NOMO-1 treated with DMSO at 0.1 percent for 48 hours (cell line): ENCODE measurements around the gene SIK2.
A peak's percentile ranks its signal among the peaks of the same experiment; 100 is the strongest.

Experiments
- DNase-seq: peaks from one replicate; lab custom pipeline; 2025; ENCODE audit not compliant: unreplicated experiment; lab: John Stamatoyannopoulos, UW

SIK2 gene

GRCh38 chr11:111581341-111581740 lies 20.9 kb upstream of the SIK2 start:
- DNase-seq: no peak

GRCh38 chr11:111582163-111582562 lies 20.1 kb upstream of the SIK2 start:
- no peak for DNase-seq

GRCh38 chr11:111582881-111583280 lies 19.4 kb upstream of the SIK2 start:
- no peak for DNase-seq

GRCh38 chr11:111585371-111585770 lies 16.9 kb upstream of the SIK2 start:
- DNase-seq: peak; percentile 37

- peak; percentile 47 for DNase-seq
Observed at GRCh38 chr11:111586388-111586831, 15.8 kb upstream of the SIK2 start.

- no peak for DNase-seq
Observed at GRCh38 chr11:111589114-111589513, 13.1 kb upstream of the SIK2 start.

- DNase-seq: no peak
Observed at GRCh38 chr11:111589886-111590499, 12.3 kb upstream of the SIK2 start.

- no peak for DNase-seq
Observed at GRCh38 chr11:111591187-111591960, 10.9 kb upstream of the SIK2 start.

GRCh38 chr11:111592491-111592890 lies 9.8 kb upstream of the SIK2 start:
- DNase-seq: no peak

- no peak for DNase-seq
Observed at GRCh38 chr11:111596319-111596718, 5.9 kb upstream of the SIK2 start.

- DNase-seq: no peak
Observed at GRCh38 chr11:111598148-111598547, 4.1 kb upstream of the SIK2 start.

GRCh38 chr11:111598559-111598958 lies 3.7 kb upstream of the SIK2 start:
- DNase-seq: peak; percentile 34

GRCh38 chr11:111601636-111601978 lies 642 bp upstream of the SIK2 start:
- DNase-seq: no peak

GRCh38 chr11:111602865-111603610 lies 789 bp downstream of the SIK2 start:
- peak; percentile 3 for DNase-seq

GRCh38 chr11:111603611-111604130 lies 1.4 kb downstream of the SIK2 start:
- no peak for DNase-seq

- DNase-seq: peak; percentile 63
Observed at GRCh38 chr11:111604392-111605009, 2.3 kb downstream of the SIK2 start.

- no peak for DNase-seq
Observed at GRCh38 chr11:111605681-111606080, 3.4 kb downstream of the SIK2 start.

GRCh38 chr11:111606986-111607385 lies 4.7 kb downstream of the SIK2 start:
- no peak for DNase-seq

- DNase-seq: no peak
Observed at GRCh38 chr11:111607751-111608150, 5.5 kb downstream of the SIK2 start.

- DNase-seq: no peak
Observed at GRCh38 chr11:111612224-111612623, 10.0 kb downstream of the SIK2 start.

GRCh38 chr11:111617286-111617685 lies 15.0 kb downstream of the SIK2 start:
- no peak for DNase-seq
